ENCODE results near the gene PPIP5K2.

PPIP5K2 gene

DNA sequence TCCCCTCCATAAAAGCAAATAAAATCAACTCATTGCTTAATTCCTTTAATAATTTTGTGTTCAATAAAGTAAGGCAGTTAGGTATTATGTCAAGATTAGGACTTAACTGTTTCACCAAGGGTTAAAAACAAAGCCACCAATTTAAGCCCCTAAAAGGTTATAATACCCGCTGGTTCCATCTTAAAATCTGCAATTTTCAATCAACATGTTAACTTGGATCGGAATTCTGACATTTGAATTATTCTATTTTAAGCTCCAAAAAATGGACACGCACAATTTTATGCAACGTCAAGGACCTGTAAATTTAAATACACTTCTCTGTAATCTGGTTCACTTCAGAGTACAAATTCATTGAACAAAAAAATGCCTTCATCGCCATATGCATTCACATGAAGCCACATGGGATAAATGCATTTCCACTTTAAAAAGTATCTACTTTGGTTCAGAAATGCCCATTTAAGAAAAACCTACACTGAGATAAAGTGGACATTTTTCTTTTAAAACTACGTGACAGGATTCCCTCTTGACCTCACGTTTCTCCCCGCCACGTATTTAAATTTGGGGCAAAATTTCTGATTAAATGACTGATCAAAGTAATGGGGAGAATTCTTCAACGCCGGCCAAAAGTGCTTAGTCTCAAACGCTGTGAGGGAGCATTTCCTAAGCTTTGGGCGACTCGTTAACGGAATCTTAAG, 884 bp upstream of the PPIP5K2 start:
- peak overlapping the region; percentile 97 to 100 for H3K9ac ChIP-seq (ENCODE audit: low read depth in 1 of 2, low read length in 2 of 2)
- H3K27ac ChIP-seq (ENCODE audit: low read depth, low read length), result peak overlapping the region; percentile 86
- no peaks in the 10 kb centered on the region for H3K9me3 ChIP-seq (ENCODE audit: control insufficient read depth in 1 of 2, low read length in 2 of 2)
- H3K27me3 ChIP-seq (ENCODE audit: control insufficient read depth in 1 of 2, insufficient read depth in 2 of 2, low read length in 2 of 2), result no peaks in the 10 kb centered on the region
- no peaks in the 10 kb centered on the region for H3K36me3 ChIP-seq (ENCODE audit: control insufficient read depth in 1 of 2, insufficient read depth in 2 of 2, low read length in 2 of 2)
- H3K4me3 ChIP-seq (ENCODE audit: low read depth in 1 of 2, low read length in 2 of 2), result peak overlapping the region; percentile 99
- peaks cover 13 to 27% of the 10 kb centered on the region in 2 donors for H3K4me1 ChIP-seq (ENCODE audit: control insufficient read depth in 1 of 2, insufficient read depth in 2 of 2, low read length in 2 of 2)

DNA sequence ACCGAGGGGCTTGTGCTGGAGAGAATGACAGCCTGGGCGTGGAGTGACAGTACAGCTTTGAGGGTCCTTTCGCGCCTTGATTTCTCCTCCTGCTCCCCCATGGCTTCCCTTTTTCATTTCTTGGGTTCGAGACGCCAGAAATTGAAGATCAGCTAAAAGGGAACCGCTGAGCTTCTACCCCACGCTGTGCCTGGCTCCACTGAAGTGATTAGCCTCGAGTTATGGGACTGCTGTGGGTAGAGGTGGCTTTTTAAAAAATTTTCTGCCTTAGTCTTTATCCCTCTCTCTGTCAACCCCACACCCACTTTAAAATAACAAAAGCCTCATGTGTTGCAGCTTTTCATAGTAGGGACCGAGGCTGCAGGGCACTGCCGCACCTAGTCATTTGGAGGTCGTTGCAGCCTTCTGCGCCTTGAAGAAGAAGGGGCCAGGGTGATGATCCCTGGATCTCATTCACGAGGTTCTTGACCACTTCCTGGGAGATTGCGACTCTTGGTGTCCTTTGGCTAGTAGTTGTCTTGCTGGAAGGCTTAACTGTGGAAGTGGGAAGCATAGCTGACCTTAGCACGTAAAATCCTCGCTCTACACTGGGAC, 603 bp downstream of the PPIP5K2 start:
- H3K9me3 ChIP-seq (ENCODE audit: control insufficient read depth in 1 of 2, low read length in 2 of 2), result no peaks in the 10 kb centered on the region
- H3K4me3 ChIP-seq (ENCODE audit: low read depth in 1 of 2, low read length in 2 of 2), result peak overlapping the region; percentile 99

DNA sequence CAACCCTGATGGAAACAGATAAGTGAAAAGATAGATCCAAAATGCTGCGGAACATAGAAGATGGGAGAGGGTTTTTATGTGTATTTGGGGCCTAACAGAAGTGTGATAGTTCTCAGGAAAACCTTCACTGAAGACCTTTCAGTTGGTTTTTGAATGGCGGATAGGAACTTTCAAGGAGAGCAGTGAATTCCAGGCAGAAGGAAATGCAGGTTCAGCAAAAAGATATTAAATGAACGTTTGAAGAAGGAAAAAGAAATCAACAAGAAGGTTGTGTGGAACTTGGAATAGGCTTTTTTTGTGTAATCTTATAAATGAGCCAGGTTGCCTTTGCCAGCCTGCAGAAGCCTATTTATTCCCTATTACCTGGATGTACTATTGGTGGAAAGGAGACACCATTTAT, 2.1 kb downstream of the PPIP5K2 start:
- Histone ChIP-seq H3K27ac (ENCODE audit: low read depth, low read length) (no peak overlapping the region), H3K27me3 (ENCODE audit: control insufficient read depth in 1 of 2, insufficient read depth in 2 of 2, low read length in 2 of 2) (no peaks in the 10 kb centered on the region), H3K36me3 (ENCODE audit: control insufficient read depth in 1 of 2, insufficient read depth in 2 of 2, low read length in 2 of 2) (no peaks in the 10 kb centered on the region), H3K4me3 (ENCODE audit: low read depth in 1 of 2, low read length in 2 of 2) (no peak overlapping the region), H3K4me1 (ENCODE audit: control insufficient read depth in 1 of 2, insufficient read depth in 2 of 2, low read length in 2 of 2) (peaks cover 13 to 32% of the 10 kb centered on the region in 2 donors), H3K9ac (ENCODE audit: low read depth in 1 of 2, low read length in 2 of 2) (no peak overlapping the region), H3K9me3 (ENCODE audit: control insufficient read depth in 1 of 2, low read length in 2 of 2) (no peaks in the 10 kb centered on the region)

More for the DNA sequence above, 603 bp downstream of the PPIP5K2 start:
- Histone ChIP-seq H3K36me3 (ENCODE audit: control insufficient read depth in 1 of 2, insufficient read depth in 2 of 2, low read length in 2 of 2) (no peaks in the 10 kb centered on the region), H3K4me1 (ENCODE audit: control insufficient read depth in 1 of 2, insufficient read depth in 2 of 2, low read length in 2 of 2) (peaks cover 13 to 31% of the 10 kb centered on the region in 2 donors), H3K9ac (ENCODE audit: low read depth in 1 of 2, low read length in 2 of 2) (peak overlapping the region; percentile 97 to 100), H3K27ac (ENCODE audit: low read depth, low read length) (peak overlapping the region; percentile 78), H3K27me3 (ENCODE audit: control insufficient read depth in 1 of 2, insufficient read depth in 2 of 2, low read length in 2 of 2) (no peaks in the 10 kb centered on the region)

DNA sequence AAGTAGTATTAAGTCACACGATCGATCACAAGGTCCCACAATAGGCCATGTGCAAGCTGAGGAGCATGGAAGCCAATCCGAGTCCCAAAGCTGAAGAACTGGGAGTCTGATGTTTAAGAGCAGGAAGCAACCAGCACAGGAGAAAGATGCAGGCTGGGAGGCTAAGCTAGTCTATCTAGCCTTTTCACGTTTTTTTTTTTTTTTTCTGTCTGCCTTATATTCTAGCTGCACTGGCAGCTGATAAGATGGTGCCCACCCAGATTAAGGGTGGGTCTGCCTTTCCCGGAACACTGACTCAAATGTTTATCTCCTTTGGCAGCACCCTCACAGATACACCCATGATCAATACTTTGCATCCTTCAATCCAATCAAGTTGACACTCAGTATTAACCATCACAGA, 6.5 kb downstream of the PPIP5K2 start:
- no peak overlapping the region for H3K4me3 ChIP-seq (ENCODE audit: low read depth in 1 of 2, low read length in 2 of 2)
- no peaks in the 10 kb centered on the region for H3K9me3 ChIP-seq (ENCODE audit: control insufficient read depth in 1 of 2, low read length in 2 of 2)
- H3K4me1 ChIP-seq (ENCODE audit: control insufficient read depth in 1 of 2, insufficient read depth in 2 of 2, low read length in 2 of 2), result peaks cover 3 to 22% of the 10 kb centered on the region in 2 donors
- no peak overlapping the region for H3K9ac ChIP-seq (ENCODE audit: low read depth in 1 of 2, low read length in 2 of 2)
- H3K36me3 ChIP-seq (ENCODE audit: control insufficient read depth in 1 of 2, insufficient read depth in 2 of 2, low read length in 2 of 2), result no peaks in the 10 kb centered on the region
- H3K27me3 ChIP-seq (ENCODE audit: control insufficient read depth in 1 of 2, insufficient read depth in 2 of 2, low read length in 2 of 2), result no peaks in the 10 kb centered on the region
- H3K27ac ChIP-seq (ENCODE audit: low read depth, low read length), result no peak overlapping the region

DNA sequence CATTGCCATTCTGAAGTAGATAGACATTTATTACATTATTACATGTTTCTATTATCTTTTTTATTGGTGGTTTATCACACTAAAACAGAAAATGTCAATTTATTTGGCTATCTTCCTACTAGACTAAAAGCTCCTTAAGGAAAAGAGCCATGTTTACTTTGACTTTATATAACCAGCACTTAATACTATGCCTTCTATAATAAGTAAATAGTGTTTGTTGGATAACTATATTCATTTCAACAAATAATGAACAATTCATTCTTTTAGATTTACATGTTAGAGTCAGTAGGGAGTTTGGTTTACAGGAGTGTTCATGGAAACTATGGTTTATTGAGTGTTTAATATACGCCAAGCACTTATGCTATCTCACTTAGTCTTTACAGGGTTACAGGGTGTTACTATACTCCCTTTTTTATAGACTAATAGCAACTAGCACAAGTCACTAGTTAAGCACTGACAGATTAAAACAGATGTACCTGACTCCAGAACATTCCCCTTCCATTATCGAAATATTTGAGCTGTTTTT, 7.3 kb downstream of the PPIP5K2 start:
- H3K9ac ChIP-seq (ENCODE audit: low read depth in 1 of 2, low read length in 2 of 2), result no peak overlapping the region
- H3K4me1 ChIP-seq (ENCODE audit: control insufficient read depth in 1 of 2, insufficient read depth in 2 of 2, low read length in 2 of 2), result peaks cover 0 to 14% of the 10 kb centered on the region in 2 donors
- no peaks in the 10 kb centered on the region for H3K27me3 ChIP-seq (ENCODE audit: control insufficient read depth in 1 of 2, insufficient read depth in 2 of 2, low read length in 2 of 2)
- no peaks in the 10 kb centered on the region for H3K9me3 ChIP-seq (ENCODE audit: control insufficient read depth in 1 of 2, low read length in 2 of 2)
- H3K36me3 ChIP-seq (ENCODE audit: control insufficient read depth in 1 of 2, insufficient read depth in 2 of 2, low read length in 2 of 2), result no peaks in the 10 kb centered on the region
- no peak overlapping the region for H3K4me3 ChIP-seq (ENCODE audit: low read depth in 1 of 2, low read length in 2 of 2)
- no peak overlapping the region for H3K27ac ChIP-seq (ENCODE audit: low read depth, low read length)

DNA sequence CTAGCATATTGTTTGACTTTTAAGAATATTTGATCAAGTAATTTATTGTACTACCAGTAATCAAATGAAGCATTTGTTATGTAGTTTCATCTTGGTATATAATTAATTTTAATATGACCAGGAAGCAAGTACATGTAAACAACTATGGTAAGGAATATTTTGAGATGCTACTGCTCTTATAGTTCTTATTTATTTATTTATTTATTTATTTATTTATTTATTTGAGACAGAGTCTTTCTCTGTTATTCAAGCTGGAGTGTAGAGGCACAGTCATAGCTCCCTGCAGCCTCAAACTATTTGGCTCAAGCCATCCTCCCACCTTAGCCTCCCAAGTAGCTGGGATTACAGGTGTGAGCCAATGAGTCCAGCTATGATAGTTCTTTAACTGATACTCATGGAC, 8.1 kb downstream of the PPIP5K2 start:
- Histone ChIP-seq H3K27me3 (ENCODE audit: control insufficient read depth in 1 of 2, insufficient read depth in 2 of 2, low read length in 2 of 2) (no peaks in the 10 kb centered on the region), H3K4me1 (ENCODE audit: control insufficient read depth in 1 of 2, insufficient read depth in 2 of 2, low read length in 2 of 2) (peaks cover 0 to 13% of the 10 kb centered on the region in 2 donors), H3K9me3 (ENCODE audit: control insufficient read depth in 1 of 2, low read length in 2 of 2) (no peaks in the 10 kb centered on the region), H3K4me3 (ENCODE audit: low read depth in 1 of 2, low read length in 2 of 2) (no peak overlapping the region), H3K36me3 (ENCODE audit: control insufficient read depth in 1 of 2, insufficient read depth in 2 of 2, low read length in 2 of 2) (no peaks in the 10 kb centered on the region), H3K9ac (ENCODE audit: low read depth in 1 of 2, low read length in 2 of 2) (no peak overlapping the region), H3K27ac (ENCODE audit: low read depth, low read length) (no peak overlapping the region)

DNA sequence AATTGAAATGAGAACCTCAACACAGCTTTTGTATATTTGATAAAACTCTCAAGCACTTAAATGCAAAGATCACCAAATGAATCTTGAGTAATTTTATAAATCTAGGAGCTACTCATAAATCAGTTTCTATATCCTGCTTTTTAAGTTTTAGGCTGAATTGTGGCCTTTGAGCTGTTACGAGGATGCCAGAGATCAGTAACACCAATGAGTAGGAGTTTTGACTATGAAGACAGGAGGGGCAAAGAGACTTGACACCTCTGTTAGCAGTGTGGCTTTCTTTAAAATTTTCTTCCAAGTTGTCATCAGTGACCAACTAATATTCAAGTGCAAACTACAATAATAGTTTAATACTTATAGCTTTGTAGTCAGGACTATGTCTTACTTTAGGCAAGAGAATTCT, 12.6 kb downstream of the PPIP5K2 start:
- Histone ChIP-seq H3K36me3 (ENCODE audit: control insufficient read depth in 1 of 2, insufficient read depth in 2 of 2, low read length in 2 of 2) (peaks cover 5 to 8% of the 10 kb centered on the region in 2 donors), H3K9ac (ENCODE audit: low read depth in 1 of 2, low read length in 2 of 2) (no peak overlapping the region), H3K4me3 (ENCODE audit: low read depth in 1 of 2, low read length in 2 of 2) (no peak overlapping the region), H3K27ac (ENCODE audit: low read depth, low read length) (no peak overlapping the region), H3K4me1 (ENCODE audit: control insufficient read depth in 1 of 2, insufficient read depth in 2 of 2, low read length in 2 of 2) (peaks cover 0 to 5% of the 10 kb centered on the region in 2 donors), H3K27me3 (ENCODE audit: control insufficient read depth in 1 of 2, insufficient read depth in 2 of 2, low read length in 2 of 2) (no peaks in the 10 kb centered on the region), H3K9me3 (ENCODE audit: control insufficient read depth in 1 of 2, low read length in 2 of 2) (no peaks in the 10 kb centered on the region)

DNA sequence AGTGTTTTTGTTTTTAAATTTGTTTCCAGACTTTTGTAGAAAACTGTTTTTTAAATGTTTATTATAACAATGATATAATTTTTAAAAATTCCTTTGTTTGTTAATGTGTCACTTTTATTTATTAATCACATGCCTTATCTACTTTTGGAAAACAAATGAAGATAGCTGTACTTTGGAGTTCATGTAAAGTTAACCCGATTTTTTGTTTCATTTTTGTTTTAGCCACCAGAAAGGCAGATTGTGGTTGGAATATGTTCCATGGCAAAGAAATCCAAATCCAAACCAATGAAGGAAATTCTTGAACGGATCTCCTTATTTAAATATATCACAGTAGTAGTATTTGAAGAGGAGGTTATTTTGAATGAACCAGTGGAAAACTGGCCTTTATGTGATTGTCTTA, 13.1 kb downstream of the PPIP5K2 start:
- Histone ChIP-seq H3K36me3 (ENCODE audit: control insufficient read depth in 1 of 2, insufficient read depth in 2 of 2, low read length in 2 of 2) (peaks cover 5 to 8% of the 10 kb centered on the region in 2 donors), H3K9me3 (ENCODE audit: control insufficient read depth in 1 of 2, low read length in 2 of 2) (no peaks in the 10 kb centered on the region), H3K27ac (ENCODE audit: low read depth, low read length) (no peak overlapping the region), H3K4me1 (ENCODE audit: control insufficient read depth in 1 of 2, insufficient read depth in 2 of 2, low read length in 2 of 2) (peaks cover 0 to 5% of the 10 kb centered on the region in 2 donors), H3K9ac (ENCODE audit: low read depth in 1 of 2, low read length in 2 of 2) (no peak overlapping the region), H3K27me3 (ENCODE audit: control insufficient read depth in 1 of 2, insufficient read depth in 2 of 2, low read length in 2 of 2) (no peaks in the 10 kb centered on the region), H3K4me3 (ENCODE audit: low read depth in 1 of 2, low read length in 2 of 2) (no peak overlapping the region)

DNA sequence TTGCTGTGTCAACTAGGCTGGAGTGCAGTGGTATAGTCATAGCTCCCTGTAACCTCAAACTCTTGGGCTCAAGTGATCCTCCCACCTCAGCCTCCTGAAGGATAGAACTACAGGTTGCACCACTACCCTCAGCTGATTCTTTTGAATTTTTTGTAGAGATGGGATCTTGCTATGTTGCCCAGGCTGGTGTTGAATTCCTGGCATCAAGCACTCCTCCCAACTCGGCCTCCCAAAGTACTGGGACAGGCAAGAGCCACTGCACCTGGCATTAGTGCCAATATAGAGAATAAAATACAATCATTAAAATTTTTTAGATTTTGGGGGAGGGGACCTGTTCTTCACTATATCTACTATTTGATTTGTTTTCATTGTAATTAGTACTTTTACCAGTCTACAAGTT, 15.4 kb downstream of the PPIP5K2 start:
- H3K36me3 ChIP-seq (ENCODE audit: control insufficient read depth in 1 of 2, insufficient read depth in 2 of 2, low read length in 2 of 2), result peaks cover 5 to 10% of the 10 kb centered on the region in 2 donors
- peaks cover 0 to 5% of the 10 kb centered on the region in 2 donors for H3K4me1 ChIP-seq (ENCODE audit: control insufficient read depth in 1 of 2, insufficient read depth in 2 of 2, low read length in 2 of 2)
- H3K9ac ChIP-seq (ENCODE audit: low read depth in 1 of 2, low read length in 2 of 2), result no peak overlapping the region
- no peaks in the 10 kb centered on the region for H3K27me3 ChIP-seq (ENCODE audit: control insufficient read depth in 1 of 2, insufficient read depth in 2 of 2, low read length in 2 of 2)
- no peak overlapping the region for H3K4me3 ChIP-seq (ENCODE audit: low read depth in 1 of 2, low read length in 2 of 2)
- no peaks in the 10 kb centered on the region for H3K9me3 ChIP-seq (ENCODE audit: control insufficient read depth in 1 of 2, low read length in 2 of 2)
- H3K27ac ChIP-seq (ENCODE audit: low read depth, low read length), result no peak overlapping the region

DNA sequence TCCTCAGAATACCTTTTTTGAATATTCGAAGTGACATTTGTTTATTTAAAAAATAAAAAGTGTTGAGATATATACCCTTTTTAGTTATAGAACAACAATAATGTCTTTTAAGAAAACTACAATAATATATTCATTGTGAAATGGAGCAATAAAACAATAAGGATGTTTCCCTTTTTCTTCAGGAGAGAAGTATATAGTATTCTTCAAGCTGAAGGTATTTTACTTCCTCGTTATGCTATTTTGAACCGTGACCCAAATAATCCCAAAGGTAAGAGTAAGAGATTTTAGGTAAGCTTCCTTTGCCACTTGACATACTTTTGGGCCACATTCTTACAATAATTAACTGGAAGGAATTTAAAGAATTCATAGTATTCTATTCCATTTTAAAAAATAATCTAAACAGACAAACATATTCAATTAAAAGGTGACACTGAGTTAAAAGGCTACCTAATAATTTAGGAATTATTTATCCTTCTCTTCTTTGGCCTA, 18.1 kb downstream of the PPIP5K2 start:
- H3K4me1 ChIP-seq (ENCODE audit: control insufficient read depth in 1 of 2, insufficient read depth in 2 of 2, low read length in 2 of 2), result no peaks in the 10 kb centered on the region
- H3K4me3 ChIP-seq (ENCODE audit: low read depth in 1 of 2, low read length in 2 of 2), result no peak overlapping the region
- no peak overlapping the region for H3K9ac ChIP-seq (ENCODE audit: low read depth in 1 of 2, low read length in 2 of 2)
- no peak overlapping the region for H3K27ac ChIP-seq (ENCODE audit: low read depth, low read length)
- no peaks in the 10 kb centered on the region for H3K27me3 ChIP-seq (ENCODE audit: control insufficient read depth in 1 of 2, insufficient read depth in 2 of 2, low read length in 2 of 2)
- no peaks in the 10 kb centered on the region for H3K9me3 ChIP-seq (ENCODE audit: control insufficient read depth in 1 of 2, low read length in 2 of 2)
- H3K36me3 ChIP-seq (ENCODE audit: control insufficient read depth in 1 of 2, insufficient read depth in 2 of 2, low read length in 2 of 2), result peaks cover 5 to 13% of the 10 kb centered on the region in 2 donors
